Neural progenitor cell (in vitro differentiated cells): Measurements from ENCODE around the gene APOBEC3C.

ENCODE experiments used
- EZH2 ChIP-seq: fragments of 200-600 bp; sonication (generic); IDR thresholded peaks from 2 replicates; pipeline ENCODE4 v1.6.1; 2017; ENCODE audit warnings: antibody characterized with exemption, mild to moderate bottlenecking, moderate library complexity
- EZH2phosphoT487 ChIP-seq: fragments of 200-600 bp; sonication (generic); IDR thresholded peaks from 2 replicates; pipeline ENCODE4 v1.6.1; 2017; ENCODE audit warnings: antibody characterized with exemption
- TF ChIP-seq, protein P1 (sequence below): fragments of 200-600 bp; sonication (generic); IDR thresholded peaks from 2 replicates; pipeline ENCODE4 v1.5.1; 2017; ENCODE audit warnings: antibody characterized with exemption, mild to moderate bottlenecking

GRCh38 chr22:39013942-39014722, at the start of gene APOBEC3C:
- TF ChIP-seq, protein P1, sequence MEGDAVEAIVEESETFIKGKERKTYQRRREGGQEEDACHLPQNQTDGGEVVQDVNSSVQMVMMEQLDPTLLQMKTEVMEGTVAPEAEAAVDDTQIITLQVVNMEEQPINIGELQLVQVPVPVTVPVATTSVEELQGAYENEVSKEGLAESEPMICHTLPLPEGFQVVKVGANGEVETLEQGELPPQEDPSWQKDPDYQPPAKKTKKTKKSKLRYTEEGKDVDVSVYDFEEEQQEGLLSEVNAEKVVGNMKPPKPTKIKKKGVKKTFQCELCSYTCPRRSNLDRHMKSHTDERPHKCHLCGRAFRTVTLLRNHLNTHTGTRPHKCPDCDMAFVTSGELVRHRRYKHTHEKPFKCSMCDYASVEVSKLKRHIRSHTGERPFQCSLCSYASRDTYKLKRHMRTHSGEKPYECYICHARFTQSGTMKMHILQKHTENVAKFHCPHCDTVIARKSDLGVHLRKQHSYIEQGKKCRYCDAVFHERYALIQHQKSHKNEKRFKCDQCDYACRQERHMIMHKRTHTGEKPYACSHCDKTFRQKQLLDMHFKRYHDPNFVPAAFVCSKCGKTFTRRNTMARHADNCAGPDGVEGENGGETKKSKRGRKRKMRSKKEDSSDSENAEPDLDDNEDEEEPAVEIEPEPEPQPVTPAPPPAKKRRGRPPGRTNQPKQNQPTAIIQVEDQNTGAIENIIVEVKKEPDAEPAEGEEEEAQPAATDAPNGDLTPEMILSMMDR, result no peak
- TF ChIP-seq EZH2, result no peak
- TF ChIP-seq EZH2phosphoT487, result no peak
